Liver (tissue), 3 donors: ENCODE data around the gene KIAA1586.

Source experiments
- ATF3 ChIP-seq: IDR thresholded peaks from 2 replicates; pipeline ENCODE4 v1.6.1; 2016; ENCODE audit warnings: antibody characterized with exemption
- CTCF ChIP-seq: fragments of 150-350 bp; IDR thresholded peaks from 2 replicates; pipeline ENCODE4 v1.5.1; 2017; ENCODE audit warnings: improper control_type of control experiment, low read depth, low read length; ENCODE audit not compliant: missing input control
- FOXA1 ChIP-seq: IDR thresholded peaks from 2 replicates; pipeline ENCODE4 v1.6.1; 2016; ENCODE audit warnings: antibody characterized with exemption
- HNF4A ChIP-seq, 2 donors: conservative IDR thresholded peaks; 2 replicates each; pipeline ENCODE4 v1.6.1; 2016; ENCODE audit warnings: antibody characterized with exemption in 2 of 2, mild to moderate bottlenecking in 2 of 2
- JUND ChIP-seq, 2 donors: IDR thresholded peaks; 2 replicates each; pipeline ENCODE4 v1.6.1; 2016; ENCODE audit warnings: antibody characterized with exemption in 2 of 2
- MAX ChIP-seq: IDR thresholded peaks from 2 replicates; pipeline ENCODE4 v1.6.1; 2016; ENCODE audit warnings: antibody characterized with exemption
- NR2F2 ChIP-seq: IDR thresholded peaks from 2 replicates; pipeline ENCODE4 v1.6.1; 2016; ENCODE audit warnings: antibody characterized with exemption
- RAD21 ChIP-seq, 2 donors: IDR thresholded peaks; 2 replicates each; pipeline ENCODE4 v1.6.1; 2016; ENCODE audit warnings: antibody characterized with exemption in 2 of 2, mild to moderate bottlenecking in 2 of 2
- REST ChIP-seq: IDR thresholded peaks from 2 replicates; pipeline ENCODE4 v1.6.1; 2016; ENCODE audit warnings: antibody characterized with exemption, mild to moderate bottlenecking
- SP1 ChIP-seq: IDR thresholded peaks from 2 replicates; pipeline ENCODE4 v1.6.1; 2018; ENCODE audit warnings: antibody characterized with exemption, mild to moderate bottlenecking
- TAF1 ChIP-seq: conservative IDR thresholded peaks from 2 replicates; pipeline ENCODE4 v1.6.1; 2016; ENCODE audit warnings: antibody characterized with exemption, mild to moderate bottlenecking
- YY1 ChIP-seq: IDR thresholded peaks from 2 replicates; pipeline ENCODE4 v1.6.1; 2016; ENCODE audit warnings: antibody characterized with exemption, mild to moderate bottlenecking
- ZBTB33 ChIP-seq: IDR thresholded peaks from 2 replicates; pipeline ENCODE4 v1.6.1; 2016; ENCODE audit warnings: antibody characterized with exemption
- donor health status: healthy.
- donor health status: healthy.

- TF ChIP-seq CTCF: no peak
- TF ChIP-seq RAD21 (IDR thresholded peaks at IDR 0.05): no peak
- TF ChIP-seq FOXA1: no peak
- TF ChIP-seq ATF3: no peak
- TF ChIP-seq TAF1: no peak
- no peak for TF ChIP-seq JUND (IDR thresholded peaks at IDR 0.05)
- TF ChIP-seq REST: no peak
- no peak for TF ChIP-seq MAX
- no peak for TF ChIP-seq SP1
- TF ChIP-seq YY1: no peak
- no peak for TF ChIP-seq NR2F2
- TF ChIP-seq HNF4A (conservative IDR thresholded peaks at IDR 0.05): no peak
- TF ChIP-seq ZBTB33: no peak
Measured at GRCh38 chr6:57097596-57097995, 51.1 kb downstream of the KIAA1586 start.
